GM19324 (cell line): ENCODE results near the gene CPTP.
A peak's percentile ranks its signal among the peaks of the same experiment; 100 is the strongest.
"Not testable (repeated sequence)": the region's sequence is repeated elsewhere in the genome, so short reads cannot be mapped to it uniquely, and the experiment has no call there.

Source experiments
- ATAC-seq: cut with Tn5 transposase; IDR thresholded peaks from one replicate; pipeline ENCODE4 v1.9.1; 2021; ENCODE audit warnings: mild to moderate bottlenecking, moderate library complexity; ENCODE audit not compliant: unreplicated experiment, low FRiP score

Gene CPTP

DNA sequence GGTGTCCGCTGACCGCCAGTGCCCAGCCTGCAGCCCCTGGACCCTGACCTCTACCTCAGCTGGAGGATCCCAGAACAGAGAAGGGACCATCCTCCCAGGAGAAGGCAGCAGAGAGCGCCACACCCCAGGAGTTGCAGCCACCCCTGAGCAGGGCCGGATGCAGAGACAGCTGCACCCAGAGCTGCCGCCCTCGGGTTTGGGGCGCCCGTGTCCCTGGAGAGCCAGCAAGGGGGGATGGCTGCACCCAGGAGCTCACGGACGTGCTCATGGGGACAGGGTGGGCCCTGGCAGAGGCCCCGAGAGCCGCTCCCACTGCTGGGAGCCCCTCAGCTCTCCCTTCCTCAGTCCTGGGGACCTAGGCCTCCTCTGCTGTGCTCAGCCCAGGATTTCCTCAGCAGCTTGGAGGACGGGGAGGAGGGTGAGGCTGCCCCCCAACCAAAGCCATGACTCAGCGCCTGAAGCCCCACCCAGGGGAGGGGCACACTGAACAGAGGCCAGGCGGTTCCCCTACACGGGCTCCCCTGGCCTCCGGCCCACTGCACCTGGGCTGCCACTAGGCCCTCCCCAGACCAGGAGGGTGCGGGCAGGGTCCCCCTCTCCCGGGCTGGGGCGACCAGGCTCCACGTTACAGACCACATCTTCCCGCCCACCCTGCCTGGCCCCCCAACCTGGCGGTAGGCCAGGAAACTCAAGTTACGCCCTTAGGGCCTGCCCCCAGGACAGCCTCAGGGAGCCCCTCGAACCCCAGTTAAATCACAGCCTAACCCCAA is 19.1 kb upstream of the CPTP start:
- no peak for ATAC-seq

DNA sequence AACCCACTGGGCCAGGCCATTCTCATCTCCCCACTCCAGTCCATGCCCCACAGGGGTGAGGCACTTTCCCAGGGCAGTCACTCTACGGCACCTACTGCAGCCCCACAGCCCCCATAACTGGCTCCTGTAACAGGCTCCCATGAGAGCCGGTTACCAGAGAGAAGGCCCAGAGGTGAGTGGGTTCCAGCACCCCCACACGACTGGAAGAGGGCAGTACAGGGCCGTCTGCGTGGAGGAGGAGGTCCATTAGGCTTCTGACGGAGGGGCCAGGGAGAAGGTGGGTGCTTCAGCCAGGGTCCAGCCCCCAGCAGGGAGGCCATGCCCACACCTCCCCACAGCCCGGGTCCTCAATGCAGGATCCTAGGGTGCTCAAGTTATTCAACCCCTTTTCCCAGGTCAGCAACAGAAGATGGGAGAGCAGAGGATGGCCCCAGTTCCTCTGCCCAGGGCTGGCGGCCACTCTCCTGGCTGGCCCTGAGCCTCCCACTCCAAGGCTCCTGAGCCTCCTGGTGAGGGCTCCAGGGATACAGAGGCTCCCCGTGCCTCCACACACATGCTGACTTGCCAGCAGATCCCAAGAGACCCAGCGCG is 18.4 kb upstream of the CPTP start:
- ATAC-seq = no peak

DNA sequence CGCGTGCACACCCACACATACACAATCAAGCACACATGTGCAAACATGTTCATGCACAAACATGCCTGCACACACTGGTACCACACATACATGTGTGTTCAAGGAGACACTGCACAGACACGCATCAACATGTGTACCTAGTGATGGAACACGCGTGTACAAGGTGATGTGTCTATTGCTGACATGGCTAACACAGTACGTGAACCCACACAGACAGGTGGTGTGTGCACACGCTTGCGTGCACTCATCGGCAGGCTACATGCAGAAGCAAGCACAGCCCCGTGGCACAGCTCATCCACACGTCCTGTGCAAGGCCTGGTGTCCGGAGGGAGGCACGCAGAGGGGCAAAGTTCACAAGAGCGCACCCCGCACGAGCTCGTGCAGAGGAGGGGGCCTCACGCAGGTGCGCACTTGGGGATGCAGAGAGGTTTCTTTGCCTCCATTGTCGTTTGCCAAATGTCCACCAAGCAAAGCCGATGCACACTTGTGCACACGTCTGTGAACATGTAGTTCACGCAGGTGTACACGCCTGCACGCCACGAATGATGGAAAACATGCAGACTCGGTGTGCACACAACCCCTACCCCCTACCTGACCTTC is 17.8 kb upstream of the CPTP start:
- ATAC-seq = no peak

DNA sequence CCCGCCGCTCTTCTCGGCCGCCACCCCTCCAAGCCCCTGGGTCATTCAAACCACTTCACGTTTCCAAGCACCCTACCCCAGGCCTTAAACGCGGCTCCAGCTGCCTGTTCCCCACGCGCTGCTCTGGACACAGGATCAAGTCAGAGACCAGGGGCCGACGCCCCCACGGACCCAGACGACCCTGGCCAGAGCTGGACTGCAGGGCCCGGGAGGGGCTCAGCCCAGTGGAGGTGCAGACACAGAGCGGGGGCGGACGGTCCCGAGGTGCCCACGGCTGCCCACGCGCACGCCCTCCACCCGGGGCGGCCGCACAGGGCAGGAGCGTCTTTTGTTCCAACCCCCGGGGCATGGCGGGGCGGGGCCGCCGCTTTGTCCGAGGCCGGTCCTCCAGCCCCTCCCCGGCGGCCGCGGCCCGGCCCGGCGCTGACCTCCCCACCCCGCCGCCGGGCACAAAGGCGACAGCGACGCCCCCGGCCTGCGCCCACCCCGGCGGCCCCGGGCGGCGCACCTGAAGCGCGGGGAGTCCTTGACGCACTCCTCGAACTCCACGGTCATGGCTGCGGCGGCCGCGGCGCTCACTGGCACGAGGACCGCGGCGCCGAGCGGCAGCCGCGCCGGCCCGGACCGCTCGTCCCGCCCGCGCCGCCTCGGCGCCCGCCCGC is 17.2 kb upstream of the CPTP start:
- peak; percentile 16 for ATAC-seq

DNA sequence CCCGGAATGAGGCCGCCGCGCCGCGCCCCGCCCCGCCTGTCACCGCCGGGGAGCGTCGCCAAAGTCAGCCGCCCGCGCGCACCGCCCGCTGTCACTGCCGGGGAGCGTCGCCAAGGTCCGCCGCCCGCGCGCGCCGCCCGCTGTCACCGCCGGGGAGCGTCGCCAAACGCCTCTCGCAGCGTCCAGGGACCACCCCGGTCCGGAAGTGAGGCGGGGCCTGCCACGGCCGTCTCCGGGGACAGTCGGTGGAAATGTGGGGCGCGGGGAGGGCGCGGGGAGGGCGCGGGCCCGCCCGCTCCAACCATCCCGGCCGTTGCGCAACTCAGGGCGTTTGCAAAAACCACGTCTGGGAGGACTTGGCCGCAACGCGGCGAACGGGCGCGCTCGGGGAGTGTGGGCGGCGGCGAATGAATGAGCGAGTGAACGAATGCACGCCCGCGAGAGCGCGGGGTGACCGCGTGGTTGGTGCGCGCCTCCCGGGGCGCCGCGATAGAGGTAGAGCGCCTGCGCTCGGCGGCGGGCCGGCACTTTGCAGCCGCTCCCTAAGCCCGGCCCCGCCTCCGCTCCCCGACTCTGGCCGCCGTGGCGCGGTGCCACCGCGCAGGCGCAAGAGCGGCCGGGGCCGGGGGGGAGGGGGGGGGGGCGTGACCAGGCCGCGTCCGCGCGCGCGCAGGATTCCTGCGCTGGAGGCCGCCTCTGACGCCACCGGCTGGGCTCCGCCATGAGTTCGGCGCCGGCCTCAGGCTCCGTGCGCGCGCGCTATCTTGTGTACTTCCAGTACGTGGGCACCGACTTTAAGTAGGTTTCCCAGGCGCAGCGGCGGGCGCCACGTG is 16.5 kb upstream of the CPTP start, which contains the start of the genes ACAP3 and PUSL1:
TSS of gene ACAP3 (minus strand) at position 8 of the 833 bp plus-strand sequence. CDS start 115 bp downstream, outside the sequence.
TSS of gene PUSL1 (plus strand) at position 675 of the 833 bp plus-strand sequence. CDS start at position 722, 47 bp downstream.
- peak; percentile 76 for ATAC-seq

DNA sequence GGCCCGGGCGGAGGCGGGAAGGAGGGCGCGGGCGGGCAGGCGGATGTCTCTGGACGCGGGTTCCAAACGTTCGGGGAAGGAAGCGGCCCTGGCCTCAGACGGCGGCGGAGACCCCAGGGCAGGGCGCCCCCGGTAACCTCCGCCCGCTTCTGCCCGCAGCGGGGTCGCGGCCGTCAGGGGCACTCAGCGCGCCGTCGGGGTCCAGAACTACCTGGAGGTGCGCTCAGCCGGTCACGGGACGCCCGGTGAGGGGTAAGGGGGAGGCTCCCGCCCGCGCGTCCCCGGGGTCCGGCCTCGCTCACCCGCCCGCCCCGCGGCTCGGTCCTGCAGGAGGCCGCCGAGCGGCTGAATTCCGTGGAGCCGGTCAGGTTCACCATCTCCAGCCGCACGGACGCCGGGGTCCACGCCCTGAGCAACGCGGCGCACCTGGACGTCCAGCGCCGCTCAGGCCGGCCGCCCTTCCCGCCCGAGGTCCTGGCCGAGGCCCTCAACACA is 15.8 kb upstream of the CPTP start:
- ATAC-seq = peak; percentile 0

DNA sequence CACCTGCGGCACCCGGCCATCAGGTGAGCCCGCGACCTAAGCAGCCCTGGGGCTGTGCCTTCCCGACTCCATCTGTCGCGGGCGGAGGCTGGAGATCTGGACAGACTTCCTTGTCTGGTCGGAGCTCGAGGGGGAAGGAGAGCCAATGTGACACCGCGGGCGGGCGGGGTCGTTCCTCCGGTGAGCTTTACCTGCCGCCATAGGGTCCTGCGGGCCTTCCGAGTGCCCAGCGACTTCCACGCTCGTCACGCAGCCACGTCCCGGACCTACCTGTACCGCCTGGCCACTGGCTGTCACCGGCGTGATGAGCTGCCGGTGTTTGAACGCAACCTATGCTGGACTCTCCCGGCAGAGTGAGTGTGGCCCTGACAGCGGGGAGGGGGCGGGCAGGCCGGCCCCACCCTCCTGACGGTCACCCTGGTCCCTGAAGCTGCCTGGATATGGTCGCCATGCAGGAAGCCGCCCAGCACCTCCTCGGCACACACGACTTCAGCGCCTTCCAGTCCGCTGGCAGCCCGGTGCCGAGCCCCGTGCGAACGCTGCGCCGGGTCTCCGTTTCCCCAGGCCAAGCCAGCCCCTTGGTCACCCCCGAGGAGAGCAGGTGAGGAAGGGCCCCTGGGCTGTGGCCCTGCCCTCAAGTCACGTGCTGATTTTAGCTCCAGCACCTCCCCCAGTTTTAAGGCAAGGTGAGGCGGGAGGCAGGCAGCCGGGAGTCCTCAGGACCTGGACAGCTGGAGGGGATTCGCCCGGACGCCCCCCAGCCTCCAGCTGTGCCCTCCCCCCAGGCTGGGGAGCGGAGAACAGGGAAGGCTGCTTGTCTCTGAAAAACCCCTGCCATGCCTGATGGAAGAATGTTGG is 15.1 kb upstream of the CPTP start:
- no peak for ATAC-seq

DNA sequence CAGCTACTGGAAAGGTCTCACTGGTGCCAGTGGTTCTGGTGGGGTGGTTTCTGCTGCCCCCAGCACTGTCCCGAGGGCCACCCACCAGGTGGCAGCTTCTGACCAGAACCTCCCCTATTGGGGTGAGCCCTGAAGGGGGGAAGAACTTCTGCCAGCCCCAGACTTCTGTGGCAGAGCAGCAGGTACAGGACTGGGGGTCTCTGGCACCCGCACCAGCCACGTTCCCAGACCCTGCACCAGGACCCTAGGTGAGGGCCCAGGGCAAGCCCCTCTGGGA is 14.6 kb upstream of the CPTP start:
- ATAC-seq = no peak

DNA sequence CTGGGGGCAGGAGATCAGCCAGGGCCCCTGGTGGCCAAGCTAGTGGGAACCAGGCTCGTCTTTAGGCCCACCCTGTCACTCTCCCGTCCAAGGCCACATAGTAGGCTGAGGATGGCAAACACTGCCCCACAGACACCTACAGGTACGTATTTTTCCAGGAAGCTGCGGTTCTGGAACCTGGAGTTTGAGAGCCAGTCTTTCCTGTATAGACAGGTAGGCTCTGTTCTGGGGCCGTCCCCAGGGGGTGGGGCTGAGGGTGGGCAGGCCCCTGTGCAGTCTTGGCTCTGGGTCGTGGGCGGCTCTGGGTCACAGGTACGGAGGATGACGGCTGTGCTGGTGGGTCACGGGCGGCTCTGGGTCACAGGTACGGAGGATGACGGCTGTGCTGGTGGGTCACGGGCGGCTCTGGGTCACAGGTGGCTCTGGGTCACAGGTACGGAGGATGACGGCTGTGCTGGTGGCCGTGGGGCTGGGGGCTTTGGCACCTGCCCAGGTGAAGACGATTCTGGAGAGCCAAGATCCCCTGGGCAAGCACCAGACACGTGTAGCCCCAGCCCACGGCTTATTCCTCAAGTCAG is 14.0 kb upstream of the CPTP start:
- ATAC-seq = no peak

DNA sequence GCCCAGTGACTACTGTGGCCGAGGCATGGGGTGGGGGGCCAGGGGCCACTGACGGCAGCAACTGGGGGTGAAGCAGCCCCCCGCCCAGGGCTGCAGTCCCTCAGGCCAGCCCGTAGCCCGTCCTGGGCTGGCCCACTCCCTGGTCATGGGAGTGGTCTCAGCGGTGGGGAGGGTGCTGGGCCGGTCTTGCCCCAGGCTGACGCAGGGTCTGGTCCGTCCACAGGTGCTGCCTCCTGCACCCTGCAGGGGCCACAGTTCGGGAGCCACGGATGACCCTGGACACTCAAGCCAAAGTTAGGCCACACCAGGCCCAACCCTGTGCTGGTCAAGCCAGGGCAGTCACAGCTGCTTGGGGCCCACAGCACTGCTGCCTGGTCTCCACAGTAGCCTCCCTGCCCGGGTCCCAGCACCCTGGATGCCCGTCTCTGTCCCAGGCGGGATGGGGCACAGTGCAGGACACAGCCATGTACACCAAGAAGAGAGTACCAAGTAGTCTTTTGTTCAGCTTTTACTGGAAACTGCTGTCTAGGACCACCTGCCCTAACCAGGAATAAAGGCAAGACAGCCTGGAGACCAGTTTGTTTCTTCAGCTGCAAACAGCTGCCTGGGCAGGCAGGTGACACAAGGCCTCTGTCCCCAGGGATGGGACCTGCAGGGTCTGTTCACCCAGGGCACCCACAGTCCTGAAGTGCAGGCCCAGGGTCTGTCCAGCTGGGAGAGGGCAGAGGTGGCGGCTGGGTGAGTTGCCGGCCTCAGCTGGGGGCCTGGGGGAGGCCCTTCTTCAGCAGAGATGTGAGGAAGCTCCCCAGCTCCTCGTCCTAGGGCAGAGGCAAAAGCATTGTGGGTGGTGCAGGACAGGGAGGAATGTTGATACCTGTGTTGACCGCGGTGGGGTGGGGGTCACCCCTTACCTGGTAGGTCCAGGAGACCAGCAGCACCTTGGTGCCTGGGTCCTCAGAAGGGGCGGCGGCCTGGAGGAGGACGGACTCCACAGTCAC is 13.2 kb upstream of the CPTP start:
- ATAC-seq = no peak

DNA sequence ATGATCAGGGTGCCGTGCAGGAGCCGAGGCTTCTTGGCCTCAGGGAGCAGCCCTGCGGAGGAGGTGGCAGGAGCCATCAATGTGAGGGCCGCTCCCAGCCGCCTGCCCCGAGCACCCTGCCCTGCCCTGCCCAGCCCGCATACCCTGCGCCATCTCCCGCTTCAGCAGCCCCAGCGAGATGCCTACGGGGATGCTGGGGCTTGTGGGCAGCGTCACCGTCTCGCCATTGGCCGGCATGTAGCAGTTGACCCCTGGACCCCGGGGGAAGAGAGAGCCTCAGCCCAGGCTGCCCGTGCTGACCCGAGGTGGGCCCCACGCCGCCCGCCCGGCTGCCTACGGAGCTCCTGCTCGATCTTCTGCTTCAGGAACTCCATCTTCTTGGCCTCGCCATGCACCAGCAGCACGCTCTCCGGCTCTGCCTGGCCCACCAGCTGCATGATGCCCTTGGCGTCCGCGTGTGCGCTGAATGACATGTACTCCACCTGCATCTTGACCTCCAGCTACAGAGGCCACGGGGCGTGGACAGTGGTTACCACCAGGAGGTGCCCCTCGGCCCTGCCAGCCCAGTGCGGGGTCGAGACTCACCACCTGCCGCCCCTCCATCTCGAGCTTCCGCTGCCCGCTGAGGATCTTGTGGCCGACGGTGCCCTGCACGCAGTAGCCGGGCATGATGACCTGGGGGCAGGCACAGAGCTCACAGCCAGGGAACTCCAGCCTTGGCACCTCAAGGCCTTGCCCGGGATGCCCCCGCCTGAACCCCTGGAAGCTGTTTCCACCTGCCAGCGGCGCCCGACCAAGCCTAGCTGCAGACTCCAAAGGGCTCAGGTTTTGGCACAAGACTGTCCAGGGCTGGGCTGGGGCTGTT is 11.9 kb upstream of the CPTP start:
- ATAC-seq = no peak

DNA sequence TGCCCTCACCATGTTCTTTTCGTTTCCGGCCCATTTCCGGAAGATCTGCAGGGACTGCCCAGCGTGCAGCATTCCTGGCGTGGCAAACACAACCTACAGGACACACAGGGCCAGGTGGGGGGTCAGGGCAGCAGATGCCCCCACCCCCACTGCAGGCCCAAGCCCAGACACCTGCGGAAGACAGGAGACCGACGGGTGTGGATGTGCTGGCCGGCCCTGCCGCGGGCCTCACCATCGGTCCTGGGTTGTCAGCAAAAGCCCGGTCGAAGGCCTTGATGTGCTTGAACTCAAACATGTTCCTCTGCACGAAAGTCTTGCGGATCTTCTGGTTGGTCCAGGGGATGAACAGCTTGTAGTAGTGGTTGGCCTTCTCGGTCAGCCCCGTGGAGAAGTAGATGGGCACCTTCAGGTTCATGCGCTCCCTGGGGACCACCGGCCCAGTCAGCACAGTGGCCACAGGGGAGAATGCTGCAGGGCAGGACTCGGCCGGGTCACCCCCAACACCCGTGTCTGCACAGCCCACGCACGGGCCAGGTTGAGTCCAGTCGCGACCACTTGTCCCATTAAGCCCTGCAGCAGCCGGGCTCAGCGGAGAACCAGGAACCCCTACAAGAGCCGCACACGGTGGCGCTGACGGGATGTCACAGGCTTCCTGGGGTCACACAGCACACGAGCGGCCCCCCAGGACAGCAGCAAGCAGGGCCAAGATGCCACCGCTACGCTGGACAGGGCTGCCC is 10.9 kb upstream of the CPTP start:
- no peak for ATAC-seq

DNA sequence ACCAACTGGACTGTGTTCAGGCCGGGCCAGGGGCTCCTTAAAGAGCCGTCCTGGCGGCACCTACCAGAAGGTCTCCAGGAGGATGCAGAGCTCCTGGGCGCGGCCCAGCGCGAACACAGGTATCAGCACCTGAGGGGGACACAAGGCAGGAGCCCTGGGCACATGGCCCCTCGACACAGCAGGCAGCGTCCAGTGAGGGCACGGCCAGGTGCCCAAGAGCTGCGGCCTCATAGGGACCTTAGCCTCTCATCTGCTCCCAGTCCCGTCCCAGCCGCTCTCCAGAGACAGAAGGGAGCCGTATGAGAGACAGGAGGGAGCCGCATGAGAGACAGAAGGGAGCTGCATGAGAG is 10.4 kb upstream of the CPTP start:
- no peak for ATAC-seq

DNA sequence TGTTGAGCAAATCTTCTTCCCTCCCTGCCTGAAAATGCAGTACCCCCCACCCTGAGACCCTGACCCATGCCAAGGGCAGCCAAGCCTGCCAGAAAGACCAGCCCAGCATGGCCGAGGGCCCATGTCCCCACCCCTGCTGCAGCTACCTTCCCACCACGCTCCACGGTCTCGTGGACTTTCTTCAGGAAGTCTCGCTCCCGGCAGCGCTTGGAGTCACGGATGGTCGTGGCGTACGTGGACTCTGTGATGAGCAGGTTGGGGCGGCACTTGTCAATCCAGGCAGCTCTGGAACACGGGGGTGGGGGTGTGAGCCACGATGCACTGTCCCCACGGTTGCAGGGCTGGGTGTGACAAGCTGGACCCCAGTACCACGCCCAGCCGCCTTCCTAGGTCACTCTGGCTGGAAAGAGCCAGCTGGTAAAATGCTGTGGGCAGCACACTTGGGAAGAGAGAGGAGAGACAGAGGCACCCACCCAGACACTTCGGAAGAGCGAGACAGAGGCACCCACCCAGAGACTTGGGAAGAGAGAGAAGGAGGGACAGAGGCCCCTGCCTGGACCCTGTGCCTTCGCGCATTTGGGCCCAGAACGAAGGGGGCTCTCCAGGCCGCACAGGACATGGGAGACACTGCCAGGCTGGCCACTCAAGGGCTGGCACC is 9.8 kb upstream of the CPTP start:
- ATAC-seq = no peak

DNA sequence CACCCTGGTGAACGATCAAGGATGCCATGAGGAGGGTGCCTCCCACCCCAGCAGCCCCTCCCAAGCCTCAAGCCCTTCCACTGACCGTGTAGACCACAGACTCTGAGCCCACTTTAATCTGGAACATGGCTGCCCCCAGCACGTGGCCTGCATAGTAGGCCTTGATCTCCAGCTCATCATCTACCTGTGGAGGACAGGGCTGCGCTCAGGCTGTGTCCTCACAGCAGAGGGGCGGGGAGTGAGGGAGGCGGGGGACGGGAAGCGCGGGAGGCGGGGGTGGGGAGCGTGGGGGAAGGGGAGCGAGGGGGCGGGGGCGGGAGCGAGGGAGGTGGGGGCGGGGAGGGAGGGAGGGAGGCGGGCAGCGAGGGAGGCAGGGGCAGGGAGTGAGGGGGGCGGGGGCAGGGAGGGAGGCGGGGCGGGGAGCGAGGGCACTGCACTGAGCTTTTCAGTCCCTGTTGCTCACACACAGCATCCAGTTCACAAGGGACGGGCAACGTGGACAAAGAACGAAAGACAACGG is 9.1 kb upstream of the CPTP start:
- ATAC-seq = no peak

DNA sequence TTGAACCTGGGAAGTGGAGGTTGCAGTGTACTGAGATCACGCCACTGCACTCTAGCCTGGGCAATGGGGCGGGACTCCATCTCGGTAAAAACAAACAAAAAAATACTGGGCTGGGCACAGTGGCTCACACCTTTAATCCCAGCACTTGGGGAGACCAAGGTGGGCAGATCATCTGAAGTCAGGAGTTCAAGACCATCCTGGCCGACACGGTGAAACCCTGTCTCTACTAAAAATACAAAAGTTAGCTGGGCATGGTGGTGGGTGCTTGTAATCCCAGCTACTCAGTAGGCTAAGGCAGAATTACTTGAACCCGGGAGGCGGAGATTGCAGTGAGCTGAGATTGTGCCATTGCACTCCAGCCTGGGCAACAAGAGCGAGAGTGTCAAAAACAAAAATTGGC is 8.4 kb upstream of the CPTP start:
- not testable (repeated sequence) for ATAC-seq
